ENCODE data around the gene UNC119.
"Not testable (repeated sequence)": the region's sequence is repeated elsewhere in the genome, so short reads cannot be mapped to it uniquely, and the experiment has no call there.

DNA sequence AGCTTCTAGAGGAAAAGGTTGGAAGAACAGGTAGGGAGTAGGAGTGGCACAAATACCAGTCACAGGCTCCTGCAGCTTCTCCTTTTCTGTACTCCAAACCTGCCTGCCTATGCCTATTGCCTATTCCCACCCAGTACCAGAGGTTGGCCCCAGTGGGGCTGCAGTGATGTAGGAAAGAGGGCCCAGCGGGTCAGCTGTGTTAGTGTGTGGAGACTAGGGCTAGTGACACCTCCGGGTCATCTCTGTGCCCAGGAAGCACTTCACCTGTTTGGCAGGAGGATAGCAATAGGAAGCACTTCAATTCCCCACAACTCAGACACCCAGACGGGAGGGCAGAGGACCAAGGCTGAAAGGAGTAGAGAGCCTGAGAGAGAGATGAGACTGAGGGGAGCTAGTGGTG, 23.6 kb upstream of the UNC119 start:
- TF ChIP-seq CREB1 (CRISPR knock-in tag; IDR thresholded peaks at IDR 0.05; ENCODE audit: low read depth); REST (IDR thresholded peaks at IDR 0.05; ENCODE audit: unreplicated experiment); POLR2AphosphoS5 (IDR thresholded peaks at IDR 0.05; ENCODE audit: low read depth); EZH2 (IDR thresholded peaks at IDR 0.05; ENCODE audit: low read depth, unreplicated experiment); ZNF462 (CRISPR knock-in tag; IDR thresholded peaks at IDR 0.05); EZH2phosphoT487 (IDR thresholded peaks at IDR 0.05; ENCODE audit: unreplicated experiment): not testable (repeated sequence)
- TF ChIP-seq, protein P1, sequence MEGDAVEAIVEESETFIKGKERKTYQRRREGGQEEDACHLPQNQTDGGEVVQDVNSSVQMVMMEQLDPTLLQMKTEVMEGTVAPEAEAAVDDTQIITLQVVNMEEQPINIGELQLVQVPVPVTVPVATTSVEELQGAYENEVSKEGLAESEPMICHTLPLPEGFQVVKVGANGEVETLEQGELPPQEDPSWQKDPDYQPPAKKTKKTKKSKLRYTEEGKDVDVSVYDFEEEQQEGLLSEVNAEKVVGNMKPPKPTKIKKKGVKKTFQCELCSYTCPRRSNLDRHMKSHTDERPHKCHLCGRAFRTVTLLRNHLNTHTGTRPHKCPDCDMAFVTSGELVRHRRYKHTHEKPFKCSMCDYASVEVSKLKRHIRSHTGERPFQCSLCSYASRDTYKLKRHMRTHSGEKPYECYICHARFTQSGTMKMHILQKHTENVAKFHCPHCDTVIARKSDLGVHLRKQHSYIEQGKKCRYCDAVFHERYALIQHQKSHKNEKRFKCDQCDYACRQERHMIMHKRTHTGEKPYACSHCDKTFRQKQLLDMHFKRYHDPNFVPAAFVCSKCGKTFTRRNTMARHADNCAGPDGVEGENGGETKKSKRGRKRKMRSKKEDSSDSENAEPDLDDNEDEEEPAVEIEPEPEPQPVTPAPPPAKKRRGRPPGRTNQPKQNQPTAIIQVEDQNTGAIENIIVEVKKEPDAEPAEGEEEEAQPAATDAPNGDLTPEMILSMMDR (conservative IDR thresholded peaks at IDR 0.05; ENCODE audit: low read depth in 2 of 2): not testable (repeated sequence)

All from GM23338 (cell line).